ENCODE results near the gene SIGLEC5.

DNA sequence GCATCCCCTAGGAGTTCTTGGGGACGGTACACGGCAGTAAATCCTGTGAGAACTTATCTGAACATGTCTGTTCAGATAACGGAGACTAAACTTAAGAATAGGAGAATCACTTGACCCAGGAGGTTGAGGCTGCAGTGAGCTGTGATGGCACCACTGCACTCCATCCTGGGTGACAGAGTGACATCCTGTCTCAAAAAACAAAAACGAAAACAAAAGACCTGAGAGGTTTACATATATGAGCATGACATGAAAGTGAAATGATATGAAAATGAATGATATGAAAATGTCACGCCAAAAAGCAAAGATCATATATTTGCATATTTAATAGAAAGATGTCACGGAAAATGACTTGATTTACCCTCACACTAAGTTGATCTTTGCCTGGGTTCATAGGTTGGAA, 53.4 kb downstream of the SIGLEC5 start:
- no peak for TF ChIP-seq ZNF12 (CRISPR knock-in tag; IDR thresholded peaks at IDR 0.05)
- no peak for TF ChIP-seq CTCF (CRISPR knock-in tag; IDR thresholded peaks at IDR 0.05)
- TF ChIP-seq SNRNP70 (IDR thresholded peaks at IDR 0.05; ENCODE audit: low read depth, low read length): no peak
- no peak for TF ChIP-seq POLR2AphosphoS2 (IDR thresholded peaks at IDR 0.05; ENCODE audit: low read depth, low read length)
- no peak for TF ChIP-seq HNF4G (IDR thresholded peaks at IDR 0.05; ENCODE audit: borderline replicate concordance, low read depth, low read length)
- TF ChIP-seq HNF4G (CRISPR knock-in tag; IDR thresholded peaks at IDR 0.05; ENCODE audit: borderline replicate concordance, low read depth): no peak
- no peak for TF ChIP-seq STAT5B (CRISPR knock-in tag; IDR thresholded peaks at IDR 0.05)
- no peak for TF ChIP-seq JDP2 (CRISPR knock-in tag; IDR thresholded peaks at IDR 0.05; ENCODE audit: borderline replicate concordance)
- TF ChIP-seq ZNF331 (CRISPR knock-in tag; IDR thresholded peaks at IDR 0.05): no peak
- TF ChIP-seq ZNF766 (CRISPR knock-in tag; IDR thresholded peaks at IDR 0.05; ENCODE audit: borderline replicate concordance): no peak
- TF ChIP-seq, protein P1, sequence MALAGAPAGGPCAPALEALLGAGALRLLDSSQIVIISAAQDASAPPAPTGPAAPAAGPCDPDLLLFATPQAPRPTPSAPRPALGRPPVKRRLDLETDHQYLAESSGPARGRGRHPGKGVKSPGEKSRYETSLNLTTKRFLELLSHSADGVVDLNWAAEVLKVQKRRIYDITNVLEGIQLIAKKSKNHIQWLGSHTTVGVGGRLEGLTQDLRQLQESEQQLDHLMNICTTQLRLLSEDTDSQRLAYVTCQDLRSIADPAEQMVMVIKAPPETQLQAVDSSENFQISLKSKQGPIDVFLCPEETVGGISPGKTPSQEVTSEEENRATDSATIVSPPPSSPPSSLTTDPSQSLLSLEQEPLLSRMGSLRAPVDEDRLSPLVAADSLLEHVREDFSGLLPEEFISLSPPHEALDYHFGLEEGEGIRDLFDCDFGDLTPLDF (CRISPR knock-in tag; IDR thresholded peaks at IDR 0.05): no peak
- TF ChIP-seq ZNF772 (CRISPR knock-in tag; IDR thresholded peaks at IDR 0.05): no peak
- no peak for TF ChIP-seq SAP130 (CRISPR knock-in tag; IDR thresholded peaks at IDR 0.05; ENCODE audit: low read depth)
- no peak for TF ChIP-seq UBTF (CRISPR knock-in tag; IDR thresholded peaks at IDR 0.05)
- TF ChIP-seq RXRB (CRISPR knock-in tag; IDR thresholded peaks at IDR 0.05; ENCODE audit: borderline replicate concordance): no peak
